ENCODE data around the gene ADAMTSL4. TPM values are rescaled to one million over a fixed set of nuclear protein-coding genes. Genes with fewer than 3 reads are reported as not detected.

ADAMTSL4 gene
- total and polyA plus RNA-seq, 9 of the 15 experiments (the other 6 are each of a cell fraction or from before 2014, with no cell fraction given) = 12.7 to 212 (median 35.6) TPM

DNA sequence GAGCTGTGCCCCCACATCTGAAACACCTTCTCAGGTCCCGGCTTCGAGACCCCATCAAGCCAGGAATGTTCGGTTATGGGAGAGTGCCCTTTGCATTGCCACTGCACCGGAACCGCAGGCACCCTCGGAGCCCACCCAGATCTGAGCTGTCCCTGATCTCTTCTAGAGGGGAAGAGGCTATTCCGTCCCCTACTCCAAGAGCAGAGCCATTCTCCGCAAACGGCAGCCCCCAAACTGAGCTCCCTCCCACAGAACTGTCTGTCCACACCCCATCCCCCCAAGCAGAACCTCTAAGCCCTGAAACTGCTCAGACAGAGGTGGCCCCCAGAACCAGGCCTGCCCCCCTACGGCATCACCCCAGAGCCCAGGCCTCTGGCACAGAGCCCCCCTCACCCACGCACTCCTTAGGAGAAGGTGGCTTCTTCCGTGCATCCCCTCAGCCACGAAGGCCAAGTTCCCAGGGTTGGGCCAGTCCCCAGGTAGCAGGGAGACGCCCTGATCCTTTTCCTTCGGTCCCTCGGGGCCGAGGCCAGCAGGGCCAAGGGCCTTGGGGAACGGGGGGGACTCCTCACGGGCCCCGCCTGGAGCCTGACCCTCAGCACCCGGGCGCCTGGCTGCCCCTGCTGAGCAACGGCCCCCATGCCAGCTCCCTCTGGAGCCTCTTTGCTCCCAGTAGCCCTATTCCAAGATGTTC, 4.3 kb downstream of the ADAMTSL4 start:
- peak overlapping the region; percentile 77; the same call in 2 of the 3 replicates for H3K27ac ChIP-seq (ENCODE audit: extremely low read depth, low read depth, low read length)
- no peak for FAIRE-seq

More for the DNA sequence above, 4.3 kb downstream of the ADAMTSL4 start:
- no peaks in the 10 kb centered on the region for H3K9me1 ChIP-seq (ENCODE audit: control insufficient read depth, insufficient read depth, low read length)
- no TSS peak for BruUV-seq (replicated peaks)
- H3K9me3 ChIP-seq (replicated peaks; ENCODE audit: control insufficient read depth, insufficient read depth, low read depth, low read length) = no peaks in the 10 kb centered on the region
- ATAC-seq (no peak), DNase-seq (ENCODE audit: extremely low read depth in 1 of 4, low spot score in 3 of 4) (no peak)
- intact Hi-C loops (cut with micrococcal nuclease) = loop anchor here (2.0 kb wide), 1 partner anchor 21 kb away; no protein-coding TSS in a partner anchor
- peaks cover 67% of the 10 kb centered on the region for H3K36me3 ChIP-seq (ENCODE audit: control insufficient read depth, insufficient read depth, low read length)
- peak overlapping the region in 1 of 2 experiments; percentile 84; a peak in 3 of 4 replicates for H3K9ac ChIP-seq (ENCODE audit: insufficient read depth in 1 of 2, low read depth in 2 of 2, low read length in 2 of 2)
- H3K4me2 ChIP-seq (ENCODE audit: insufficient read depth, low read length) = no peak overlapping the region
- ChIA-PET POLR2A (interaction anchor here (0.5 to 2.7 kb wide), 6 partner anchors 9 to 296 kb away, joined by 3 to 10 read pairs (median 3); partner anchors contain the start of gene CA14), CTCF (ENCODE audit: low intra/inter-chr PET ratio) (no interaction called here)
- peaks cover 77% of the 10 kb centered on the region for H3K79me2 ChIP-seq (ENCODE audit: control insufficient read depth, insufficient read depth, low read length)
- TF ChIP-seq, protein P1, sequence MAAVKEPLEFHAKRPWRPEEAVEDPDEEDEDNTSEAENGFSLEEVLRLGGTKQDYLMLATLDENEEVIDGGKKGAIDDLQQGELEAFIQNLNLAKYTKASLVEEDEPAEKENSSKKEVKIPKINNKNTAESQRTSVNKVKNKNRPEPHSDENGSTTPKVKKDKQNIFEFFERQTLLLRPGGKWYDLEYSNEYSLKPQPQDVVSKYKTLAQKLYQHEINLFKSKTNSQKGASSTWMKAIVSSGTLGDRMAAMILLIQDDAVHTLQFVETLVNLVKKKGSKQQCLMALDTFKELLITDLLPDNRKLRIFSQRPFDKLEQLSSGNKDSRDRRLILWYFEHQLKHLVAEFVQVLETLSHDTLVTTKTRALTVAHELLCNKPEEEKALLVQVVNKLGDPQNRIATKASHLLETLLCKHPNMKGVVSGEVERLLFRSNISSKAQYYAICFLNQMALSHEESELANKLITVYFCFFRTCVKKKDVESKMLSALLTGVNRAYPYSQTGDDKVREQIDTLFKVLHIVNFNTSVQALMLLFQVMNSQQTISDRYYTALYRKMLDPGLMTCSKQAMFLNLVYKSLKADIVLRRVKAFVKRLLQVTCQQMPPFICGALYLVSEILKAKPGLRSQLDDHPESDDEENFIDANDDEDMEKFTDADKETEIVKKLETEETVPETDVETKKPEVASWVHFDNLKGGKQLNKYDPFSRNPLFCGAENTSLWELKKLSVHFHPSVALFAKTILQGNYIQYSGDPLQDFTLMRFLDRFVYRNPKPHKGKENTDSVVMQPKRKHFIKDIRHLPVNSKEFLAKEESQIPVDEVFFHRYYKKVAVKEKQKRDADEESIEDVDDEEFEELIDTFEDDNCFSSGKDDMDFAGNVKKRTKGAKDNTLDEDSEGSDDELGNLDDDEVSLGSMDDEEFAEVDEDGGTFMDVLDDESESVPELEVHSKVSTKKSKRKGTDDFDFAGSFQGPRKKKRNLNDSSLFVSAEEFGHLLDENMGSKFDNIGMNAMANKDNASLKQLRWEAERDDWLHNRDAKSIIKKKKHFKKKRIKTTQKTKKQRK (IDR thresholded peaks at IDR 0.05; ENCODE audit: borderline replicate concordance, low read depth, low read length) = no peak
- 0 out of 2 replicates have a peak, but pooled peaks have one; percentile 22 for TF ChIP-seq POLR2AphosphoS5 (IDR thresholded peaks at IDR 0.05; ENCODE audit: control insufficient read depth, insufficient read depth, low read depth, low read length)
- TF ChIP-seq, protein P2, sequence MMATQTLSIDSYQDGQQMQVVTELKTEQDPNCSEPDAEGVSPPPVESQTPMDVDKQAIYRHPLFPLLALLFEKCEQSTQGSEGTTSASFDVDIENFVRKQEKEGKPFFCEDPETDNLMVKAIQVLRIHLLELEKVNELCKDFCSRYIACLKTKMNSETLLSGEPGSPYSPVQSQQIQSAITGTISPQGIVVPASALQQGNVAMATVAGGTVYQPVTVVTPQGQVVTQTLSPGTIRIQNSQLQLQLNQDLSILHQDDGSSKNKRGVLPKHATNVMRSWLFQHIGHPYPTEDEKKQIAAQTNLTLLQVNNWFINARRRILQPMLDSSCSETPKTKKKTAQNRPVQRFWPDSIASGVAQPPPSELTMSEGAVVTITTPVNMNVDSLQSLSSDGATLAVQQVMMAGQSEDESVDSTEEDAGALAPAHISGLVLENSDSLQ (IDR thresholded peaks at IDR 0.05) = no peak
- TF ChIP-seq, protein P3, sequence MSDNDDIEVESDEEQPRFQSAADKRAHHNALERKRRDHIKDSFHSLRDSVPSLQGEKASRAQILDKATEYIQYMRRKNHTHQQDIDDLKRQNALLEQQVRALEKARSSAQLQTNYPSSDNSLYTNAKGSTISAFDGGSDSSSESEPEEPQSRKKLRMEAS (CRISPR knock-in tag; IDR thresholded peaks at IDR 0.05) = no peak
- TF ChIP-seq POLR2A (conservative IDR thresholded peaks at IDR 0.05) = 0 out of 2 replicates have a peak, but pooled peaks have one; percentile 41
- peak; percentile 32 for TF ChIP-seq POLR2B (IDR thresholded peaks at IDR 0.05; ENCODE audit: low read depth, partially characterized antibody)
- TF ChIP-seq, protein P4, sequence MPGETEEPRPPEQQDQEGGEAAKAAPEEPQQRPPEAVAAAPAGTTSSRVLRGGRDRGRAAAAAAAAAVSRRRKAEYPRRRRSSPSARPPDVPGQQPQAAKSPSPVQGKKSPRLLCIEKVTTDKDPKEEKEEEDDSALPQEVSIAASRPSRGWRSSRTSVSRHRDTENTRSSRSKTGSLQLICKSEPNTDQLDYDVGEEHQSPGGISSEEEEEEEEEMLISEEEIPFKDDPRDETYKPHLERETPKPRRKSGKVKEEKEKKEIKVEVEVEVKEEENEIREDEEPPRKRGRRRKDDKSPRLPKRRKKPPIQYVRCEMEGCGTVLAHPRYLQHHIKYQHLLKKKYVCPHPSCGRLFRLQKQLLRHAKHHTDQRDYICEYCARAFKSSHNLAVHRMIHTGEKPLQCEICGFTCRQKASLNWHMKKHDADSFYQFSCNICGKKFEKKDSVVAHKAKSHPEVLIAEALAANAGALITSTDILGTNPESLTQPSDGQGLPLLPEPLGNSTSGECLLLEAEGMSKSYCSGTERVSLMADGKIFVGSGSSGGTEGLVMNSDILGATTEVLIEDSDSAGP (CRISPR knock-in tag; IDR thresholded peaks at IDR 0.05) = no peak
- peak; percentile 13; the same call in 1 of the 2 replicates for TF ChIP-seq POLR2AphosphoS2 (IDR thresholded peaks at IDR 0.05; ENCODE audit: low read length)
- TF ChIP-seq POLR2G (IDR thresholded peaks at IDR 0.05; ENCODE audit: low read depth, low read length) = peak; percentile 71
- TF ChIP-seq RBFOX2 (IDR thresholded peaks at IDR 0.05; ENCODE audit: low read depth, low read length) = peak; percentile 70
- TF ChIP-seq ZNF12 (CRISPR knock-in tag; IDR thresholded peaks at IDR 0.05) = no peak
- peak; percentile 54; the same call in 1 of the 2 replicates for TF ChIP-seq SUPT5H (IDR thresholded peaks at IDR 0.05)
- H4K20me1 ChIP-seq (replicated peaks; ENCODE audit: control insufficient read depth, insufficient read depth, low read length) = peaks cover 9% of the 10 kb centered on the region
- H3K4me3 ChIP-seq = no peak overlapping the region
- in situ Hi-C loops (cut with MboI) = no loop called here
- H3K27me3 ChIP-seq (ENCODE audit: control insufficient read depth in 2 of 2, insufficient read depth in 2 of 2, low read length in 2 of 2) = no peaks in the 10 kb centered on the region
- peaks cover 28 to 83% of the 10 kb centered on the region in 2 experiments for H3K4me1 ChIP-seq (replicated peaks in 1 of 2; ENCODE audit: control insufficient read depth in 2 of 2, insufficient read depth in 2 of 2, low read length in 2 of 2)
- WGBS (ENCODE audit: insufficient coverage, low coverage, missing lambda C conversion rate) = 95% methylated on average over 21 of the region's 23 CpGs
- H2AFZ ChIP-seq (ENCODE audit: low read depth, low read length) = no peak overlapping the region

Data from K562 (cell line).